GM19452 (cell line): ENCODE results near the gene RNF144A.

ENCODE experiments used
- ATAC-seq: cut with Tn5 transposase; IDR thresholded peaks from one replicate; pipeline ENCODE4 v1.9.1; 2021; ENCODE audit not compliant: unreplicated experiment

RNF144A gene

DNA sequence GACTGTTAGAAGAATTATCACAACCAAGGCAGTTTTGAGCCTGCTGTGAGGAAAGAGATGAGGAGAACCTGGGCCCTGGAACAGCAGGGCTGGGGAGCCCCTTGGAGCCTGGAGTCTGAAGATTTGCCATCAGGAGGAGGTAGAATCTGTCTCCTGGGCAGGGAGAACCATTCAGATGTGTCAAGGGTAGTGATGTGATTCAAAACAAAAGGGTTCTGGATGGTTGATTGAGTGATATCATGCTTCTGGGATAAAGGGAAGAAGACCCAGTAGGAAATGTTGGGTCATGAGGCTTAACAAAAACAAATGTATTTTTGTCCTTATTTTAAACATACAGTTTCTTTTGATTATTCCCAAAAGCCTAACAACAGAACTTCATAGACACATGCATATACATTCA lies 28.6 kb downstream of the RNF144A start:
- no peak for ATAC-seq

DNA sequence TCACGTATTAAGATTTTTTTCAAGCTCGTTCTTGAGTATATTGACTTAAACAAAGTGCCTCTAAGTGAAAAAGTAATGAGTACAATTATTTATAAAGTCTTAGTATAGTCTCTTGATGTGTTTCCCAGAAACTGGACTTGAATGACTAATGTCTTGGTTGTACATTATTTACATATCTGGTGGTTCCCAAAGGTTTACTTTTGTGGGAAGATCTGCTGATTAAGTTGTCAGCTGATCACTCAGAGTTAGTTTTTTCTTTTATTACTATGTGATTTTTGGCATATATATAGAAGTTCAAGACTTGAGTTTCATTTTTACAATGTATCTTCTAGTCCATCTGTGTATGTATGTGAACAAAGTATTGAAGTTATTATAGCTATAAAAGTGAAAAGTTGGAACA lies 29.5 kb downstream of the RNF144A start:
- no peak for ATAC-seq

GRCh38 chr2:6947929-6948676 lies 30.9 kb downstream of the RNF144A start:
- no peak for ATAC-seq

DNA sequence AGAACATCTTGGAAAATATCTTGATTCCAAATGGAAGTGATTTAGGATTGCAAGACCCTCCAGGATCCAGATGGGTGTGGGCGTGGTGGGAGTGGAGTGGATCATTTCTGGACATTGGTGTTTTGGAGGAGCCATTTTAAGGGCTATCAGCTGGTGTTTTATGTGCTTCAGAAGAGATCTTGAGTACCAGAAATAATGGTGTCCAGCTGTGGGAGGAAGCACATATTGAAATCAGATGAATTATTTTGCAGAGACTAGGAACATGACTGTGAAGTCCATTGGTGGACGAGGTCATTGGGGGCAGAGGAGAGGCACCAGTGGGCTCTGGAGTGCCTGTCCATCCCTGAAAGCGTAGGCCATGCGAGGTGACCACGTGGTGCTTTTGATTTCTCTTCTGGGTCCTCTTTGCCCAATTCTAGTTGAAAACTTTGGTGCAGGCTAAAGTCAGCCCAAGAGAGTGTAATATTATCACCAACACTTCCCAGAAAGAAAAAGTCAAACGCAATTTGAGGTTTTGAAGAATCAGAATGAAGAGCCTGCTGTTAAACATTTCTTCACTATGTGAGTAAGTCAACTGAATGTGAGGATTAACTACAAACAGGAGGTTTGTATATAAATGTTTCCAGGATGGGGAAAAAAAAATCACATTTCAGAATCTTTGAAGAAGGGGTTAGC lies 31.6 kb downstream of the RNF144A start:
- no peak for ATAC-seq

GRCh38 chr2:6951046-6951445 lies 33.8 kb downstream of the RNF144A start:
- no peak for ATAC-seq

DNA sequence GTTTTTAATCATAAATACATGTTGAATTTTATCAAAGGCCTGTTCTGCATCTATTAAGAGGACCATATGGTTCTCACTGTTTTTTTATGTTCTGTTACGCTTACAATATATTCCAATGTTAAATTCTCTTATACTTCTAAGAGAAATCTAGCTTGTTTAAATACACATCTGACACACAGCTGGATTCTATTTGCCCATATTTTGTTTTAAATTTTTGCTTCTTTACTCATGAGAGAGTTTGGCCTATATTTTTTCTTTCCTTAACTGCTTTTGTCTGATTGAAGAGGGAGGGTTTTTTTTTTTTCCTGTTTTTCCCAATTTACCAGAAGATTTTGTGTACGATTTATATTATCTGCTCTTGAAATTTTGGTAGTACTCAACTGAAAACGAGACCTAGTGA lies 34.9 kb downstream of the RNF144A start:
- no peak for ATAC-seq

- no peak for ATAC-seq
Measured at GRCh38 chr2:6954586-6954985, 37.4 kb downstream of the RNF144A start.

DNA sequence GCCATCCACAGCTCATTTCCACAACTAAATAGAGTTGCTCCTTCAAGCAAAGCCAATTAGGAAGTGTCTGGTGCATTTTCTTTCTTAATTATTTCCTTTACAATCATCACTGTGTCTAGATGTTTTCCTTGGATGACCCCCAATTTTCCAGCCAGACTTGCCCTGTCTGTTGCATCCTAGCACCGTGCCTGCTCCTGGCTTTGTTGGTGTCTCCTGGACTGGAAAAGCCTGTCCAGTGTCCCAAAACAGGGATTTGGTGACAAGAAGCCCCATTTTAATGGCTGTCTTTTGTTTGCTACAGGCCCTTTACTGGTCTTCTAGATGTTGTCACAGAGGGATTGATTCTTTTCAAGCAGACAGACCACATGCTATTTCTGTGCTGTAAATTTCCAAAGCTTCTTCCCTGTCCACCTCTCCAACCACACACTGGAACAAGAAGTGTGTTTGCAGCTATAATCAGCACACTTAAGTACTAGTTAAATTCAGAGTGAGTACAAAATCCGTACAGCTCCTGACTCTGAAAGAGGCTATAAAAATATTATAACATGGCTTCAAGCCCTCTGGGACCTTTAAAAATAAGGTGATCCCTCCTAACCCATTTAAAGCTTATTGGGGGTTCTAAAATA lies 38.4 kb downstream of the RNF144A start:
- ATAC-seq: no peak

- no peak for ATAC-seq
Measured at GRCh38 chr2:6956566-6956965, 39.4 kb downstream of the RNF144A start.

DNA sequence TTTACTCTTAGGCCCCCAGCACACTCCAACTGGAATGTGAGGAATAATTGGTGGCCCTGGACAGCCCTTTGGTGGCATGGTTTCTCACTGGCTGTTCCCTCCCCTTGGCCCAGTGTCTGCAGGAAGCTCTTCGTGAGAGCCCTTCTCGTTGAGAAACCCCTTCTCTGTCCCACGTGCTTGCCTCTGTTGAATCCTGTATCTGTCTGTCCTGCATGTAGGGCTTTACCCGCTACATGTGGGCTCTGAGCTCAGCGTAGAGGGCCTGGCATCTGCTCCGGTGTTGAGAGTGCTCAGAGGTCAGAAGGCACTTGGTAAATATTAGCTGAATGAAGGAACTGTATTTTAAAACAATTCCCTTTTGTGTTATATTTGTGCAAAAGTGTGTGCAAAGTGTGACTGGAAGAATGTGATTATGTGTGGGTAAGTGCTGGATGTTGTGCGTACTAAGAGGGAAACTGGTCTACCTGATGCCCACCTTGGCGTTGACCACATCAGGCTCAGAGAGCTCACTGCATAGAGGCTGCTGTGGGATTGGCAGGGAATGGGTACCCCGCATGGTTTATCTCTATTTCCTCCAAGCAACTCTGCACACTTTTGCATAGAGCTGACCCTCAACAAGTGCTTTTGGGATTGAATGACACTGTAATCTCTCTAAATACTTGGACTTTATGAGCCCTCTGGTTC lies 40.0 kb downstream of the RNF144A start:
- ATAC-seq: no peak

- ATAC-seq: no peak
Measured at GRCh38 chr2:6957910-6958615, 40.9 kb downstream of the RNF144A start.

GRCh38 chr2:6958616-6959235 lies 41.5 kb downstream of the RNF144A start:
- no peak for ATAC-seq

DNA sequence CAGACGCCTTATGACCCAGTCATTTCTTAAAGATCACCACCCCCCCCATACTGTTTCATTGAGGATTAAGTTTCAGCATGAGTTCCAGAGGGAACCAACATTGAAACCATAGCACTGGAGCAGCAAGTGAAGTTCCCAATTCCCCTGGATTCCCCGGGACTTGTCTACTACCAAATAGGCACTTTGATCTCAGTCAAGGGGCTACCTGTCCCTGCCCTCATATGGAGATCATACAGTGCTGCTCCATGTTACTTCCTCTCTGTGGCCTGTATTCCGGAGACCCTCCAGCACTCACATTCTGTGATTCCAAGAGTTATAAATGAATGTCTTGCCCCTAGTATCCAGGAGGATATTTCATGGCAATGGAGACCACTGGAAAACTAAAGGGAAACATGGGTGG lies 42.5 kb downstream of the RNF144A start:
- no peak for ATAC-seq

- no peak for ATAC-seq
Measured at GRCh38 chr2:6960659-6961058, 43.4 kb downstream of the RNF144A start.

DNA sequence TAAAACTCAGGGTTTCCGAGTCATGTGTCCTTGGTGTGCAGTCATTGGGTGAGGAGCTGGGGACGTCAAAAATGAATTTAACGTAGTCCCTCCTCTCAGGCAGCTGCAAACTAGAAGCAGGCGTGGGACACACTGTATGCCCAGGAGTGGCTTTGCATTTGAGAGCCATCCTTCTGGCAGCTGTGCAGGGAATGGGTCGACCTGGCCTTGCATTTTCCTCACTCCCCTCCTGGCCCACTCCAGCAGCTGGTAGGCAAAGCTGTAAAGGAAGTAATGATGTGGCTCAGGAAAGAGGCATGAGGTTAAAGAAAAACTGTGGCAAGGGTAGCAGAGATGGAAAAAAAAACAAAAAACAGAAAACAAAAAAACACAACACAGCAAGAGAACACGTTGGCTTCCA lies 46.5 kb downstream of the RNF144A start:
- no peak for ATAC-seq

- ATAC-seq: no peak
Measured at GRCh38 chr2:6965071-6965795, 48.0 kb downstream of the RNF144A start.

GRCh38 chr2:6966446-6966940 lies 49.3 kb downstream of the RNF144A start:
- no peak for ATAC-seq

GRCh38 chr2:6967301-6967700 lies 50.1 kb downstream of the RNF144A start:
- ATAC-seq: no peak

GRCh38 chr2:6968319-6969100 lies 51.3 kb downstream of the RNF144A start:
- ATAC-seq: no peak
